HG03196 (cell line): ENCODE measurements around the gene WWC2.
"Not testable (repeated sequence)": the region's sequence is repeated elsewhere in the genome, so short reads cannot be mapped to it uniquely, and the experiment has no call there.

Source experiments
- ATAC-seq: cut with Tn5 transposase; IDR thresholded peaks from one replicate; pipeline ENCODE4 v1.9.1; 2021; ENCODE audit not compliant: unreplicated experiment

Gene WWC2

GRCh38 chr4:183100298-183100599 is 1.2 kb downstream of the WWC2 start:
- no peak for ATAC-seq

DNA sequence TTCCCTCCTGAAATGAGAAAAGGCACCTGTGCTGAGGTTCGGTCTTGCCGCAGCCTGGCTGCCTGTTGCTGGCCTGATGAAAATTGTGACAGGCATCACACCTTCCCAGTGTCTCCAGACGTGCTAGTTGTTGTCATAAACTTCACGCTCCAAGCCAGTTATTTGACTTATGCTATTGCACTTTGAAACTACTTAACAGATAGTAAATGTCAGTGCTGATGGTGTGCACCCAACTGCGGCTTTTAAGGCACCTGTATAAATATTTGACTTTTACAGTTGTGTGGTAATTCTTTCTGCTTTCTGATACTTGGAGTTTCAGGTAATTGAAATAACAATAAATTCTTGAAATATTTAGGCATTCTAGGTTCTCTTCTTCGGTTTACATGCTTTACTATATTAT is 1.8 kb downstream of the WWC2 start:
- ATAC-seq = no peak

GRCh38 chr4:183101956-183102480 is 3.0 kb downstream of the WWC2 start:
- ATAC-seq = no peak

GRCh38 chr4:183105092-183105491 is 6.0 kb downstream of the WWC2 start:
- ATAC-seq = no peak

GRCh38 chr4:183106839-183107238 is 7.8 kb downstream of the WWC2 start:
- ATAC-seq = no peak

GRCh38 chr4:183107891-183108459 is 8.9 kb downstream of the WWC2 start:
- no peak for ATAC-seq

- no peak for ATAC-seq
Observed at GRCh38 chr4:183110244-183110643, 11.2 kb downstream of the WWC2 start.

DNA sequence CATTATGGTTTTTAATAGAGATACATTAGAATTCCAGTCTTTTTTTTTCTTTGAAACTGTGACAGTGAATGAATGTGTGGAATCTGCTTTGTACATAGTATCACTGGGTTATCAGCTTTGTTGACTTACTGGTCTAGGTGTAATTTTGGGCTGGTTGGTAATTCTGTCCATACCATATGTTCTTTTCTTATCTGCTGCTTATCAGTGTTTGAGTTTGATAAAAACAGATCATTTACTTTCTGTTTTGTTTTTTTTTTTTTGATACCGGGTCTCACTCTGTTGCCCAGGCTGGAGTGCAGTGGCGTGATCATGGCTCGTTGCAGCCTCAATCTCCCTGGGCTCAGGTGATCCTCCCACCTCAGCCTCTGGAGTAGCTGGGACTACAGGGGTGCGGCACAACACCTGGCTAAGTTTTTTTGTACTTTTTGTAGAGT is 12.4 kb downstream of the WWC2 start:
- ATAC-seq = no peak

- no peak for ATAC-seq
Observed at GRCh38 chr4:183118141-183118540, 19.1 kb downstream of the WWC2 start.

DNA sequence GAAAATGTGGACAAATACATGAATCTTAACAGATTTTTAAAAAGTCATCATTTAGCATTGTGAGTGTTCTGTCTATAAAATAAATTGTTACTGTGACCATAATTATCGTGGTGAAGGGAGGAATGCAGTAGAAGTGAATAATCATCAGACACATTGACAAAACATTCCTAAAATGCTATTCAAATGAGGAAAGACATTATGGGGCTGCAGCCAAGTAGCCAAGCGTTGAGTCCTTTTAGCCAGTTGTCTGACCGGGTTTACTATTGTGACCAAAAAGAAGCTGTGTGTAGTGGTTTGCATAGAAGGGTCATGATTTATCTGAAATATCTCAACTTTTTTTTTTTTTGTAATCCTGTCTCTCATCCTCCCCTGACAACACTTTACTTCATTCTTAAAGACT is 19.5 kb downstream of the WWC2 start:
- ATAC-seq = no peak

DNA sequence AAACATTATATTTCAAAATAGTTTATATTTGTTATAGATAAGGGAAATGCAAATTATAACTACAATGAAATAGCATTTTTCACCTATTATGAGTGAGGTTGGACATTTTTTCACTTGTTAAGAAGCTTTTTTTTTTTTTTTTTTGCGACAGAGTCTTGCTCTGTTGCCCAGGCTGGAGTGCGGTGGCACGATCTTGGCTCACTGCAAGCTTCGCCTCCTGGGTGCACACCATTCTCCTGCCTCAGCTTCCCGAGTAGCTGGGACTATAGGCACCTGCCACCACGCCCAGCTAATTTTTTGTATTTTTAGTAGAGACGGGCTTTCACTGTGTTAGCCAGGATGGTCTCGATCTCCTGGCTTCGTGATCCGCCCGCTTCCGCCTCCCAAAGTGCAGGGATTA is 22.6 kb downstream of the WWC2 start:
- not testable (repeated sequence) for ATAC-seq

- no peak for ATAC-seq
Observed at GRCh38 chr4:183124228-183124627, 25.2 kb downstream of the WWC2 start.

DNA sequence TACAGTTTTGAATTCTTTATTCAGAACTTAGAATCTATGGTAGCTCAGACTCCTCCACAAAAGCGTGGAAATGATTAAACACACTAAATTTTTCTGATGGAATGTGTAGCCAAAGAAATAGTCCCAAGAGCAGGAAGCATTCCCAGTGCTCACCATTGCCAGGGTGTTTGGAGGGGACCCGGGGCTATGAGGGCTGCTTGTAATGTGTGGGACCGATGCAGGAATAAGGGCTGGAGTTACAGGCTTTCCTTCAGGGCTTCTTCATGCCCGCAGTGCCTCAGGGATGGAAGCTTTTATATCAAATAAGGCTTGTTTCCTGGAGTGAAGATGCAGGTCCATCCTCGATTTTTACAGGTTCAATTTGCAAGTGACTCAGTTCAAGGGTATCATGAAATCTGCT is 25.8 kb downstream of the WWC2 start:
- ATAC-seq = no peak

DNA sequence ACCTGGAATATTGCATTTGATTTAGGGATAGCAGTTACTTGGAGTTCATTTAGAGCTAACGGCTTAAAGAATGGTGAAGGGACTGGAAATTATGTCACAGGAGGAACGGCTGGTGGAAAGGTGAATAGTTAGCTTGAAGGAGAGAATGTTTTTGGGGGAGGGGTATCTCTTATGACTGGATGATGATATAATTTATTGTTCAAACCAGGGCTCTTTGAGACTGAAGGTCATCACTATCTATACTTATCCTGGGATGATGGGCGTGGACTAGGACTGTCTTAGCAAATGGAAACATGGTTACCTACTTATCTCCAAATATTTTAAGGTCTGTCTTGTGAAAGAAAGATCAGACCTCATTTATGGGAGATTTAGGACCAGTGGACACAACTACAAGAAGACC is 30.1 kb downstream of the WWC2 start:
- no peak for ATAC-seq

- ATAC-seq = no peak
Observed at GRCh38 chr4:183129675-183130074, 30.6 kb downstream of the WWC2 start.

DNA sequence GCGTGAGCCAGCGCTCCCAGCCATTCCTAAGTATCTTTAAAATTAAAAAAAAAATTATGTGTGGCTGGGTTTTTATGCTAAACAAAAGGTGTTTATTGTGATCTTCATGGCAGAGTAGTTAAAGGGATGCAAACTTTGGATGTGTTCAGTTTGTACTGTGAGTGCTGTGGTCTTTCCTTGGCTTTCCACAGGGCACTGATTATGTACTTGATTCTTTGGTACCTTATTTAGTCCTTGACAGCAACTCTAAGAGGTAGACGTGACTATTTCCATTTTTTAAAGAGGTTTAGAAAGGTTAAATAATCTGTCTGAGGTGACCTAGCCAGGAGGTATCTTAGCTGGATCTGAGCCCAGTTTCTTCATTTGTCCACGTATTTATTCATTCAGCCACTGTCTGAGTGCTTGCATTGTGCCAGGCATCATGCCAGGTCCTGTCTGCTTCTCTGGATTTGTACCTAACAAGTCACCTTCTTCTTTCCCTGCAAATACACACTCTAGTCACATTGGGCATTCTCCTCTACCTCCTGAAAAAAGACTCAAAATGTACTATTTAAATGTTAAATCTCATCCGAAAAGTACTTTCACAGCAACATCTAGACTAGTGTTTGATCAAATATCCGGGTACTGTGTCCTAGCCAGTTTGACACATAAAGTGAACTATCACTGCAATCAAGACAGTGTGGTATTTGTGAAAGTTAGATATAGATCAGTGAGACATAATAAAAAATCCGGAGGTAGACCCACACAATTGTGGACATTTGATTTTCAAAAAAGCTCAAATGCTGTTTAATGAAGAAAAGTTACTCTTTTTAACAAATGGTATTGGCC is 31.5 kb downstream of the WWC2 start:
- ATAC-seq = no peak

DNA sequence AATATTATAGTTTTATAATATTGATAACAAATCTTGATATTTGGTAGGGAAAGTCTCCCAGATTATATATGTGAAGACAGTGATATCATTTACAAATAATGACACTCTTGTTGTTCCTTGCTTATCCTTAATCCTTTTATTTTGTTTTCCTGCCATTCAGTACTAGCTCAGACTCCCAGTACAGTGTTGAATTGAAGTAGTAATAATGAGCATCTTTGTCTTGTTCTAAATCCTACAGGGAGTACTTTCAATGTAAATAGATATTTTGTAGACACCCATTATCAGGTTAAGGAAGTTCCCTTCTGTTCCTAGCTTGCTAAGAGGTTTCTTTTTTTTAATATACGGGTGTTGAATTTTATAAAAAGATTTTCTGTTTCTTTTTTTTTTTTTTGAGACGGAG is 33.0 kb downstream of the WWC2 start:
- ATAC-seq = no peak

DNA sequence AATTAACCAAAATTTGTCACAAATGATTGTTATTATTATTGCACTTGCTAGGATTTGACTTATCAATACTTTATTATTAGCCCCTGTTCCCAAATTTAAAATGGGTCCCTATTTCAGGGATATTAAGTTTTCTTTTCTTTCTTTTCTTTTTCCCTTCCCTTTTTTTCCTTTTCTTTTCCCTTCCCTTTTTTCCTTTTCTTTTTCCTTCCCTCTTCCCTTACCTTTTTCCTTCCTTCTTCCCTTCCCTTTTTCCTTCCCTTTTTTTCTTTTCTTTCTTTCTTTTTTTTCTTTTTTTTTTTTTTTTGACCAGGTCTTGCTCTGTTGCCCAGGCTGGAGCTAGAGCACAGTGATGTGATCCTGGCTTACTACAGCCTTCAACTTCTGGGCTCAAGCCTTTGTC is 33.8 kb downstream of the WWC2 start:
- no peak for ATAC-seq

GRCh38 chr4:183136855-183137254 is 37.8 kb downstream of the WWC2 start:
- ATAC-seq = no peak

DNA sequence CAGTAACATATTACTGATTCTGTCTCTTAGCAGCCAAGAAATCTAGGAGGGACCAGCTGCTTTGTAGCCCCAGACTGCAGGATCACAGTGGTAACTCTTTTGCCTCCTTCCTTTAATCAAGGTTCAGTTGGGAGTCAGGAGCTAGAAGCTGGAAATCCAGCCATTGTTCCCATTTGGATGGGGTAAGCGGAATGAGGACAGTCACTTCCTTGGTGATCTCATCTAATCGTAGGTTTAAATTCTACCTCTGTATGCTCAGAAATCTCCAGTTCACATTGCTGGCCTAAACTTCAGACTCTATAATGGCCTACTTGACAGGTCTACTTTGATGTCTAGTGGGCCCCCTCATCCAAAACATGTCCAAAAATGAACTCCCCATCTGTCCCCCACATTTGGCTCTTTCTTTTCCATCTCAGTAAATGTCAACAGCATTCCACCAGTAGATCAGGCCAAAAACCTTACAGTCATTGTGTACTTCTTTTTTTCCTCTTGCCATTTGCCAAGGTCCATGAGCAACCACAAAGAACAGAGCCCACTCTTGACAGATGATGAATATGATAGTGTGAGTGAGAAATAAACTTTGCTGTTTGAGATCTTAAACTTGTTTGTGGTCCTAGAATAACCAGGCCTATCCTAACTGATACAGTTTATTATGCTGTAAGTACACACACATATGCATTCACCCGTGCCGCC is 40.1 kb downstream of the WWC2 start:
- no peak for ATAC-seq

DNA sequence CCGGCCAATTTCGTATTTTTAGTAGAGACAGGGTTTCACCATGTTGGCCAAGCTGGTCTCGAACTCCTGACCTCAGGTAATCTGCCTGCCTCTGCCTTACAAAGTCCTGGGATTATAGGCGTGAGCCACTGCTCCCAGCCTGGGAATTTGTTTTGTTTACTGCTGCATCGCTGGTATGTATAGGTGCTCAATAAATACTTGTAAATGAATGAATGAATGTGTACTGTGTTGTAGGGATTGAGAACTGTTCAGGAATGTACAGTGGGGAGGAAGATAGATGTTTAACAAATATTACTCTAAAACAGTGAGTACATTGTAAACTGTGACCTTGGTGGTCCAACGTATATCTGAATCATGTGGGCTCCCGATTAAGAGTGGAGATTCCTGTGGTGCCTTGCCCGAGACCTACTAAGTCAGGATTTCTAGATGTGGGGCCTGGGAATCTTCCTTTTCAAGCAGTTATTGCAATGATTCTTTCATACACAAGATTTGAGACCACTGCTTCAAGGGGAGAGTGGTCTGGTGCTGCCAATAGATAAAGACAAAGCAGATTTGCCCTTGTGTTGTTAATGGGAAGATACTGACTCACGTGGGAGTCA is 41.0 kb downstream of the WWC2 start:
- no peak for ATAC-seq

GRCh38 chr4:183140911-183141320 is 41.9 kb downstream of the WWC2 start:
- no peak for ATAC-seq
